Transverse colon (tissue), 4 donors: ENCODE results near the gene IQSEC2. TPM values are rescaled to one million over a fixed set of nuclear protein-coding genes. Genes with fewer than 3 reads are reported as not detected.

Experiments used
- DNase-seq: peaks from one replicate; pipeline ENCODE4 v3.0.0-alpha.2; 2019
- H3K27ac ChIP-seq, 4 donors: fragments of 200-600 bp; sonication (generic); 2 replicates each; pipeline ENCODE4 v1.5.1; 2016 to 2018; ENCODE audit warnings: inconsistent platforms in 4 of 4
- H3K27me3 ChIP-seq: fragments of 200-600 bp; sonication (generic); 2 replicates; pipeline ENCODE4 v1.5.1; 2017; ENCODE audit warnings: inconsistent platforms
- H3K36me3 ChIP-seq, 4 donors: fragments of 200-600 bp; sonication (generic); 2 replicates each; pipeline ENCODE4 v1.5.1; 2017 to 2019; ENCODE audit warnings: inconsistent platforms in 4 of 4
- H3K4me1 ChIP-seq, 4 donors: fragments of 200-600 bp; sonication (generic); 2 replicates each; pipeline ENCODE4 v1.5.1; 2017 to 2020; ENCODE audit warnings: inconsistent platforms in 4 of 4
- H3K4me3 ChIP-seq, 4 donors: fragments of 200-600 bp; sonication (generic); 1 replicate in 1 of 4; 2 replicates in 3 of 4; pipeline versions ENCODE4 v1.5.1 to v1.6.1; 2017 to 2019; ENCODE audit warnings: inconsistent platforms in 4 of 4
- H3K9me3 ChIP-seq, 2 donors: fragments of 200-600 bp; sonication (generic); 2 replicates each; pipeline ENCODE4 v1.5.1; 2017 to 2019; ENCODE audit warnings: inconsistent platforms in 2 of 2
- EP300 ChIP-seq: sonication (generic); formaldehyde crosslinking; IDR thresholded peaks from one replicate; pipeline ENCODE4 v1.6.1; 2017; ENCODE audit warnings: antibody characterized with exemption, low read depth
- POLR2A ChIP-seq: fragments of 450-650 bp; IDR thresholded peaks from one replicate; pipeline ENCODE4 v1.6.1; 2016; ENCODE audit warnings: antibody characterized with exemption, mild to moderate bottlenecking, moderate library complexity
- POLR2AphosphoS5 ChIP-seq, 3 donors: sonication (generic); formaldehyde crosslinking; IDR thresholded peaks; one replicate each; pipeline ENCODE4 v1.6.1; 2016; ENCODE audit warnings: antibody characterized with exemption in 3 of 3
- WGBS, 2 donors: methylation state at CpG; one replicate each; pipeline ENCODE4 v1.1.5; 2018; ENCODE audit warnings: low coverage in 1 of 2; 5-methylcytosine and 5-hydroxymethylcytosine counted together
- in situ Hi-C, 4 donors: fragments of 200-750 bp; cut with MboI; loops; one replicate each; pipeline versions ENCODE4 v1.15.0 to v1.15.1; 2017; ENCODE audit warnings: low sequenced_read_pairs in 3 of 4, low pct_ligation_motif_present in 1 of 4, low pct_unique_long_range_greater_than_20kb in 1 of 4
- intact Hi-C: fragments of 100-400 bp; cut with DNase I; formaldehyde crosslinking; loops from one replicate; pipeline ENCODE4 v1.15.1; 2023; ENCODE audit warnings: low total_unique reads
- total RNA-seq, 4 donors: library from RNA; depleted of rRNA; stranded (reverse); fragments of >200 nt; gene quantifications; one replicate each; pipeline ENCODE4 v1.1.0, GENCODE V29; 2016
- TF ChIP-seq, protein P1 (sequence below), 5 experiments: fragments of 200-600 bp in 3 of 5; fragments of 450-650 bp in 2 of 5; sonication (generic) in 3 of 5; IDR thresholded peaks; 1 replicate in 2 of 5; 2 replicates in 3 of 5; pipeline ENCODE4 v1.5.1; 2016 to 2017; ENCODE audit warnings: antibody characterized with exemption in 5 of 5, inconsistent platforms in 3 of 5, mild to moderate bottlenecking in 2 of 5, moderate library complexity in 1 of 5

The IQSEC2 gene
- total RNA-seq, 4 donors from 2014 or later, result 41.2 to 104 (median 46.3) TPM

DNA sequence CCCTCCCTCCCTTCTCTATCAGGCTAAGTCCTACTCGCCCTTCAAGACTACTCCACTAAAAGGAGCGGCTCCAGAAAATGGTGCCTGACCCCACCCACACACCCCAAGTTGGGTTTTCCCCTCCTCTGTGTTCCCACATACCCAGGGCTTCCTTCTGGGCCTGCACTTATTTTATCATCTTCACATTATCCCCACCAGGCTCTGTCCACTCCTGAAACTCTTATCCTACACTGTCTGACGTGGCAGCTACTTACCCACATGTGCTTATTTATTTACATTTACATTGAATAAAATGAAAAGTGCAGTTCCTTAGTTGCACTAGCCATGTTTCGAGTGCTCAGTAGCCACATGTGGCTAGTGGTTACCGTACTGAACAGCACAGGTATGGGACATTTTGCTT is 51.3 kb downstream of the IQSEC2 start:
- intact Hi-C loops, result no loop called here
- H3K4me3 ChIP-seq, result no peak overlapping the region
- H3K27me3 ChIP-seq, result no peaks in the 10 kb centered on the region
- no peaks in the 10 kb centered on the region for H3K9me3 ChIP-seq
- peaks cover 0 to 5% (median 0%) of the 10 kb centered on the region in 4 donors for H3K4me1 ChIP-seq
- TF ChIP-seq POLR2AphosphoS5 (IDR thresholded peaks at IDR 0.05), result no peak
- no peak for TF ChIP-seq EP300
- TF ChIP-seq, protein P1, sequence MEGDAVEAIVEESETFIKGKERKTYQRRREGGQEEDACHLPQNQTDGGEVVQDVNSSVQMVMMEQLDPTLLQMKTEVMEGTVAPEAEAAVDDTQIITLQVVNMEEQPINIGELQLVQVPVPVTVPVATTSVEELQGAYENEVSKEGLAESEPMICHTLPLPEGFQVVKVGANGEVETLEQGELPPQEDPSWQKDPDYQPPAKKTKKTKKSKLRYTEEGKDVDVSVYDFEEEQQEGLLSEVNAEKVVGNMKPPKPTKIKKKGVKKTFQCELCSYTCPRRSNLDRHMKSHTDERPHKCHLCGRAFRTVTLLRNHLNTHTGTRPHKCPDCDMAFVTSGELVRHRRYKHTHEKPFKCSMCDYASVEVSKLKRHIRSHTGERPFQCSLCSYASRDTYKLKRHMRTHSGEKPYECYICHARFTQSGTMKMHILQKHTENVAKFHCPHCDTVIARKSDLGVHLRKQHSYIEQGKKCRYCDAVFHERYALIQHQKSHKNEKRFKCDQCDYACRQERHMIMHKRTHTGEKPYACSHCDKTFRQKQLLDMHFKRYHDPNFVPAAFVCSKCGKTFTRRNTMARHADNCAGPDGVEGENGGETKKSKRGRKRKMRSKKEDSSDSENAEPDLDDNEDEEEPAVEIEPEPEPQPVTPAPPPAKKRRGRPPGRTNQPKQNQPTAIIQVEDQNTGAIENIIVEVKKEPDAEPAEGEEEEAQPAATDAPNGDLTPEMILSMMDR (IDR thresholded peaks at IDR 0.05), result no peak
- no peak for TF ChIP-seq POLR2A
- 69 to 77% methylated on average over 2 to 5 of the region's 5 CpGs for WGBS, 2 donors
- H3K27ac ChIP-seq, result no peak overlapping the region
- no peak for DNase-seq
- H3K36me3 ChIP-seq, result no peaks in the 10 kb centered on the region
- in situ Hi-C loops, result no loop called here

DNA sequence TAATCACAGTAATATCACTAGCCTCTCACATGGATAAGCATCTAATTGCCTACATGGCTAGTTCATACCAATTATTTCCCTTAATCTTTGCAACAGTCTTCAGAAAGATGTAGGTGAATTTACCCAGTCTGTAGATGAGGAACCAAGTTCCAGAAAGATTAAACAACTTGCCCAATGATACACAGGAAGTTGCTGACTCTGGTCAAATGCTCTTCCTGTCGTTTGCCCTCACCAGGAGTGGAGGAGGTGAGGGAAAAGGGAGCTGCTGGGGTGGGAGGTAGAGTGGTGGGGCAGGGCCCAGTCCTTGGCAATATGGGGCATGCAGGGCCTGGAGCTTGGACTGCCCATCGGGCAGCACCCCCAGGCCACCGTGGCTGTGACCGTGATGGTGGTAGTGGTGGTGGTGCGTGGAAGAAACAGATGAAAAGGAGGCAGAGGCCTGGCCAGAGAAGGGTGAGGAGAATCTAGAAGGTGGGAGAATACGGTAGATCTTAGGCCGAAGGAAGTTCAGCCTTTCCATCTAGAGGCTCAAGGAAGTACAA is 54.1 kb downstream of the IQSEC2 start:
- 83% methylated on average over 7 of the region's 7 CpGs; no CpG with 5 or more reads in 1 of the 2 donors for WGBS, 2 donors
- in situ Hi-C loops, result no loop called here
- Histone ChIP-seq H3K27me3 (no peaks in the 10 kb centered on the region), H3K9me3 (no peaks in the 10 kb centered on the region), H3K27ac (no peak overlapping the region), H3K4me1 (peaks cover 15 to 22% (median 16%) of the 10 kb centered on the region in 4 donors), H3K4me3 (no peak overlapping the region), H3K36me3 (no peaks in the 10 kb centered on the region)
- intact Hi-C loops, result no loop called here
- TF ChIP-seq, protein P1 (IDR thresholded peaks at IDR 0.05), result no peak
- TF ChIP-seq POLR2A (no peak), POLR2AphosphoS5 (IDR thresholded peaks at IDR 0.05) (no peak), EP300 (no peak)
- DNase-seq, result no peak

DNA sequence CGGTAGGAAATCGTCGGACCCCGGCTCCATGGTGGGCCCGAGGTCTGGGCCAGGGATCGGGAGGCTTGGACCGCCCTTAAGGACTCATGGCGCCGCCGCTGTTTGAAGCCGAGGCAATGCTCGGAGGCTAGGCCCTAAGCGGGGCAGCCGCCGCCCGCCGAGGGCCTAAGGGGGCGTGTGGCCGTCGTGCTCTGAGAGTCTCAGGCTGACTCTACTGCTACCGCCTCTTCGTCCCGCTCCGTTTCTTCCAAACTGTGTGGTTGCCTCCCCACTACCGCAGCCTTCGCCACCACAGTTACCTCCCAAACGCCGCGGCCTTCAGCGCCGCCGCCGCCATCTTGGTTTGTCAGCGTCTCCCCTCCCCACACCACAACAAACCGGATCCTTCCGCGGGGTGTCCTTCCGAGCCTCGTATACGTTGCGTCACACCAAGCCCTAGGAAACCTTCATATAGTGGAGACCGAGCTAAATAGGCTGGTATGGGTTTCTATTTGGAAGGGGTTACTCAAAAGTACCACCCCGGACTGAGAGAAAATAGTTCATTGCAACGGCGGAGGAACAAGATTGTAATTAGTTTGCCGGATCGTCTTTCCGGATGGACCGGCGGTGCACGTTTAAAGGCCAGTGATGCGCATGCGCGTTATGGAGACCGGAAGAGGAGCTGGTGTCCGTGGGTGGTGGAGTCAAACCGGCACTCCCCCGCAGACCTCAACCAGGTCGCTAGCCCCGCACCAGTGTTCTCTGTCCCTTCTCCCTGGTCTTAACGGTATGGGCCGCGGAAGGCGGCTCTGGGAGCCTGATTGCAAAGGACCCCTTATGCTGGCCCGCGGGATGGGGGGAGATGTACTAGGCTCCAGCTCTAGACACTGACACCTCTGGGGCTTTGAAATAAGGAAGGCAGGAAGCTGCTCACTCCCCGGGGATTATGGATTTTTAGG is 56.3 kb downstream of the IQSEC2 start, which contains the start of gene KDM5C:
Gene KDM5C, minus strand, starts transcription at position 348 of the 938 bp plus-strand sequence. Its CDS starts 318 bp downstream, at position 30.
- TF ChIP-seq, protein P1 (IDR thresholded peaks at IDR 0.05), result no peak
- no peak for TF ChIP-seq EP300
- peak; percentile 55 to 87 (median 64) for TF ChIP-seq POLR2AphosphoS5 (IDR thresholded peaks at IDR 0.05)
- TF ChIP-seq POLR2A, result peak; percentile 72
- 0% methylated on average over 63 of the region's 67 CpGs; no CpG with 5 or more reads in 1 of the 2 donors for WGBS, 2 donors
- peak within 1 kb of the TSS; percentile 76 to 98 (median 83) for H3K4me3 ChIP-seq
- peak; percentile 95 for DNase-seq
- no peaks in the 10 kb centered on the region for H3K27me3 ChIP-seq
- in situ Hi-C loops, result no loop called here
- H3K36me3 ChIP-seq, result no peaks in the 10 kb centered on the region
- intact Hi-C loops, result no loop called here
- peaks cover 16 to 31% (median 23%) of the 10 kb centered on the region in 4 donors for H3K4me1 ChIP-seq
- no peaks in the 10 kb centered on the region for H3K9me3 ChIP-seq
- H3K27ac ChIP-seq, result peak within 1 kb of the TSS; percentile 85 to 92 (median 88)
